ENCODE results near the gene SYNGR4.
"Not testable (repeated sequence)": the region's sequence is repeated elsewhere in the genome, so short reads cannot be mapped to it uniquely, and the experiment has no call there.

Gene SYNGR4

DNA sequence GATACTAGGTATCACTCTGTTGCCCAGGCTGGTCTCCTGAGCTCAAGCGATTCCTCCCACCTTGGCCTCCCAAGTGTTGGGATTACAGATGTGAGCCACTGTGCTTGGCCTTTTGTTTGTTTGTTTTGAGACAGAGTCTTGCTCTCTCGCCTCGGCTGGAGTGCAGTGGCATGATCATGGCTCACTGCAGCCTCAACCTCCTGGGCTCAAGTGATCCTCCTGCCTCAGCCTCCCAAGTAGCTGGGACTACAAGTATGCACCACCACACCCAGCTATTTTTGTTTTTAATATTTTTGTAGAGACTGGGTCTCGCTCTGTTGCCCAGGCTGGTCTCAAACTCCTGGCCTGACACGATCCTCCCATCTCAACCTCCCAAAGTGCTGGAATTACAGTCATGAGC lies 7.6 kb downstream of the SYNGR4 start:
- DNase-seq, result not testable (repeated sequence)

GRCh38 chr19:48372904-48373303 lies 8.7 kb downstream of the SYNGR4 start:
- no peak for DNase-seq

DNA sequence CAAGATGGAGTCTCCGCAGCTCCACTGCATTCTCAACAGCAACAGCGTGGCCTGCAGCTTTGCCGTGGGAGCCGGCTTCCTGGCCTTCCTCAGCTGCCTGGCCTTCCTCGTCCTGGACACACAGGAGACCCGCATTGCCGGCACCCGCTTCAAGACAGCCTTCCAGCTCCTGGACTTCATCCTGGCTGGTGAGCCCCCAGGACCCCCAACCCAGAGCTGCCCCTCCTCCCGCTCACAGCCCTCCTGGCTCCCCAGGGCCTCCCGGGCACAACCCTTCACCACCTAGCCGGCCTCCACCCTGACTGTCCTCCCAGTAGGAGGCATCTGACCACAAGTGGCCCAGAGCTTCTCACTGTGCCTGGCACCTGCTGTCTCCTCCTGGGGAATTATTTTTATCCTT lies 9.4 kb downstream of the SYNGR4 start:
- no peak for DNase-seq

DNA sequence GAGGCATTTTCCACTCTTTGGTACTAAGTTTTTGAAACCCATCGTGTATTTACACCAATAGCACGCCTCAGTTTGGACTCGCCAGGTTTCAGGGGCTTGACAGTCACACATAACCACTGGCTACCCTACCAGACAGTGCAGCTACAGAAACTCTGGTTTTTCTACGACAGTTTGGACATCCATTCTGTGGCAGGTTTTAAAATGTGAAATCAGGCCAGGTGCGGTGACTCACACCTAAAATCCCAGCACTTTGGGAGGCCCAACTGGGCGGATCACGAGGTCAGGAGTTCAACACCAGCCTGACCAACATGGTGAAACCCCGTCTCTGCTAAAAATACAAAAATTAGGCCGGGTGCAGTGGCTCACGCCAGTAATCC lies 14.0 kb downstream of the SYNGR4 start:
- no peak for DNase-seq

- DNase-seq, result no peak
Measured at GRCh38 chr19:48379058-48379457, 14.9 kb downstream of the SYNGR4 start.

DNA sequence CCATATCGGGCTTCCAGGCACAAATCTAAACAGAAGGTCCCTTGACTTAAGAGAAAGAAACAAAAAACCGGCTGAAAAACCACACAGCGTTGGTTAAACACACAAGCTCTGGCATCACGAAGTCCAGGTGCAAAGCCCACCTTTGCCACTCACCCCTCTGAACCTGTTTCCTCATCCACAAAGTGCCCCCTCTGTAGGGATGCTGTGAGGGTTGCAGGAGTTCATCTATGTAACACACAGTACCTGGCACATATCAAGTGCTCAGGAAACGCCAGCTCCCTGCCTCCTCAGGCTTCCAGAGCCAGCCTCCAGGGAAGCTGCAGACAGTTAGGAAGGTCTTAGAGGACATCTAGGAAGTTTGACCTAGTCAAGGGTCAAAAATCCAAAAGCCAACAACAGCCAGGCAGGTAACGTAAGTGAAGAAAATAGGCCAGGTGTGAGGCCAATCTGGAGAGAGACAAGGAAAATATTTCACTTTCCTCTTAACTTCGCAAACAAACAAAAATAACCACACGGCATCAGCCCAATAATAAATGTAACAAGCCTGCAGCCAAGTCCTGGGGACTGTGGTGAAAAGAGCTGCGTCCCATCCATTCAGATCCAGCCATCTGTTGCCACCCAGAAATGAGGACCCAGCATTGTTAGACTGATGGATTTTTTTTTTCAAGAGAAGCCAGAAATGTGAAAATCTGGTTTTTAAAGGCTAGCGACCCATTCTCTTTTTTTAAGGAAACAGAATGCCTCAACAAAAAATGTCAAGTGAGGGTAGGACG lies 17.2 kb downstream of the SYNGR4 start:
- no peak for DNase-seq

- DNase-seq, result no peak
Measured at GRCh38 chr19:48382286-48382685, 18.1 kb downstream of the SYNGR4 start.

DNA sequence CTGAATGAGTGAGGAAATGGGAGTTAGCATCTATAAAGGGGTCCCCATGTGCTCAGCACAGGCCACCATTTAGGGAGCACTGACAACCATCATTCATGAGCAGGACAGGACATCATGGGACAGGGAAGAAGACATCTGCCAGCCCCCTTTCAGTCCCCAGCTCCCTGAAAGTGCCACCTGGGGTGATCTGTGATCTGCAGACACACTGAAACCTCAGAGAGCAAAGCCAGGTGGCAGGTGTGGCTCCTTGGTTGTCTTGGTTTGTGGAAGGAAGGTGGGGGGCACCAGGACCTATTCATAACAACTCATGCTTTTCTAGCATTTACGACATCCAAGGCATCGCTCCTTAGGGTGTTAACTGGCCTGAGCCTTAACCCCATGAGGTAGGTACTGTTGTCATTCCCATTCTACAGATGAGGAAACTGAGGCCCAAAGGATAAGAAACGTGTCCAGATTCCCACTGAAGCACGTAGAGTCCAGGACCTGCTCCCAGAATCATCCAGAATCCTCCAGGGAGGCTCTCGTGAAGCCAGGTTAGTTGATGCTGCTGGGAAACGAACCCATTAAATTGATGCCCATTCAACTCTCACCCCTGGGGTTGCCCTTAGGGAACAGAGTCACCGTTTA lies 21.4 kb downstream of the SYNGR4 start:
- DNase-seq, result no peak

- no peak for DNase-seq
Measured at GRCh38 chr19:48386981-48387380, 22.8 kb downstream of the SYNGR4 start.

GRCh38 chr19:48390188-48391099 lies 26.3 kb downstream of the SYNGR4 start:
- DNase-seq, result peak; percentile 66

GRCh38 chr19:48391100-48392005 lies 27.2 kb downstream of the SYNGR4 start, which contains the start of gene KDELR1:
Gene KDELR1, minus strand, starts transcription at chr19:48391551. Its CDS starts 193 bp downstream, at chr19:48391358.
- peak; percentile 77 for DNase-seq

DNA sequence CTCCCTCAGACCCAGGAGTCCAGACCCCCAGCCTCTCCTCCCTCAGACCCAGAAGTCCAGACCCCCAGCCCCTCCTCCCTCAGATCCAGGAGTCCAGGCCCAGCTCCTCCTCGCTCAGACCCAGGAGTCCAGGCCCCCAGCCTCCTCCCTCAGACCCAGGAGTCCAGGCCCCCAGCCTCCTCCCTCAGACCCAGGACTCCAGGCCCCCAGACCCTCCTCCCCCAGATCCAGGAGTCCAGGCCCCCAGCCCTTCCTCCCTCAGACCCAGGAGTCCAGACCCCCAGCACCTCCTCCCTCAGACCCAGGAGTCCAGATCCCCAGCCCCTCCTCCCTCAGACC lies 27.8 kb downstream of the SYNGR4 start:
- not testable (repeated sequence) for DNase-seq

GRCh38 chr19:48392860-48393558 lies 28.8 kb downstream of the SYNGR4 start:
- DNase-seq, result no peak

DNA sequence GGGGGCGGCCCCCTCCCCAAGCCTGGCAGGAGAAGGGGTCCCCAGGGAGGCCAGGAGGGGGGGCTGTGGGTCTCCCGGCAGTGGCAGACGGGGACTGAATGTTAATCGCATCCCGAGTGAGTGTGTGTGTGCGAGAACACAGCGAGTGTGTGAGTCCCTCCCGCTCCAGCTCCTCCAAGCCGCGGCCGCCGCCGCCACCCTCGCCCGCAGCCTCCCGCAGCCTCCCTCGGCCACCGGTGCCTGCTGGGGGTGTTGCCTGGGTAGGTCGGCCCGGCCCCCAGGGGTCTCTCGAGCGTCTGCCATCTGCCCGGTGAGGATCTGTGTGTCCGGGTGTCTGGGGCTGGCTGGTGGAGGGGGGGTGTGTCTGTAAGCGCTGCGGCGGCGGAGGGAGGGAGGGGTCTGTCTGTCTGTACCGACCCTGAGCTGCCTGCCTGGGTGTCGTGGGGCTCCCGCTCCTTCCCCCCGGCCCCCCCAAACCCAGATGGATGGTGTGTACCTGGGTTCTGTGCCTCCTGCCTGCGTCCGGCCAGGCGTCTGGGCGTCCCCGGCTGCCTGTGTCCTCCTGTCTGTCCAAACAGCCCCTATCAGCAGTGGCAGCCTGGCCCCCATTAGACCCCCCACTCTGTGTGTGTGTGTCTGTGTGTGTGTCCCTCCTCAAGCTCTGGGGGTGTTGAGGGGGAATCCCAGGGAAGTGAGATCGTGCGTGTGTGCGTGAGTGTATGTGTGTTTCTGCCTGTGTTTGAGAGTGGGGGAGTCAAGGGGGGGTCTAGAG lies 29.6 kb downstream of the SYNGR4 start, which contains the start of gene GRIN2D:
Gene GRIN2D (plus strand): TSS at position 110 of the 772 bp plus-strand sequence. CDS start 4,725 bp downstream, outside the sequence.
- DNase-seq, result peak; percentile 53

GRCh38 chr19:48394331-48395169 lies 30.4 kb downstream of the SYNGR4 start:
- no peak for DNase-seq

- no peak for DNase-seq
Measured at GRCh38 chr19:48395170-48395455, 30.9 kb downstream of the SYNGR4 start.

- DNase-seq, result no peak
Measured at GRCh38 chr19:48395499-48395898, 31.3 kb downstream of the SYNGR4 start.

DNA sequence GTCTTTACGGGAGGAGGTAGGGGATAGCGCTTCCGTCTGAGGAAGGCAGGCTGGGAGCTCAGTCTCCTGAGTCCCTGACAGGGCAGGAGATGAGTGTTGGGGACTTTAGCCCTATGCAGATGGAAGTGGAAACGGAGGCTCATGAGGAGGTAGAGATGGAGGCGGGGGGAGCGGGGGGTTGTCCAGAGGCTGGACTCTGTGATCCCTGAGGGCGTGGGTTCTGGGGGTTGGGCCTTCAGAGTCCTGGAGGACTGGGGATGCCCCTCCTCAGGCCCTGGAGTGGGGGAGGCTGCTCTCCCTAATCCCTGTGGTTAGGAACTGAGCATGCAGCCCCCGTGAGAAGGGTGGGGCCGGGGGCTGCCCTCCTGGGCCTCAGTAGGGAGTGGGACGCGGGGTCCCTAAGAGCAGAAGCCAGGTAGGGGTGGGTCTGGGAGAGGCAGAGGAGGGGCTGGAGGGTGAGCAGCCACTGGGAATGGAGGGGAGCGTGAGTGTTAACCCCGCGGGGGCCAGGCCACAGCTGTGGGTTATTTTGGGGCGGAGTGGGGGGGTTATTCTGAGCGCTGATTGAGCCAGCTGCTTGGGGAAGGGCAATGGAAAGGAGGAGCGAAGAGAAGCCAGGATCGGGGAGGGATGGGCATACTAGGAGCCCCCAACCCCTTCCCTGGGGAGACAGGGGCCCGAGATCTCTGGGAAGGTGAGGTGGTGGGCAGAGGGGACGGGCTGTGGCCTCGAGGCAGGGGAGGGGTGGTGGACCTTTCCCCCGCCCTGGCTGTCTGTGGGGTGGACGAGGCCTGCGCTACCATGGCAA lies 32.1 kb downstream of the SYNGR4 start:
- DNase-seq, result no peak

DNA sequence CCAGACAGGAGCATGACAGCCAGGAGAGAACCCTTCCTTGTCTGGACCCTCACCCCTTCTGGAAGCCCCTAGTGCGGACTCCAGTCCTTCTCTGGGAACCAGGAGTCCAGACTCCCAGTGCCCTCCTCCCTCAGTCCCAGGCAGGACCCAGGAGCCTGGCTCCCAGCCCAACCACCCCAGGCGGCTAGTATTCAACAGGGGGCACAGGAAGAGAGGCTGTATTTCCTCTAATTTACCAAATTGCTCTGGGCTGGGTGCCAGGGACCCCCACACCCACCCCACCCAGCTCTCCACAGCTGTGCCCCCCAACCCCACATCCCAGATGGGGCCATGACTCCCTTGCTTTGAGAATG lies 32.6 kb downstream of the SYNGR4 start:
- no peak for DNase-seq

All from fibroblast of skin of right biceps (primary cell).